Measurements from ENCODE around the gene ZBTB34. TPM values are rescaled to one million over a fixed set of nuclear protein-coding genes. Genes with fewer than 3 reads are reported as not detected.

Gene ZBTB34
- total and polyA plus RNA-seq, 9 of the 15 experiments (the other 6 are each of a cell fraction or from before 2014, with no cell fraction given), result 2.7 to 15.6 (median 9.8) TPM

- FAIRE-seq (peak; percentile 84), ATAC-seq (peak; percentile 52), DNase-seq (ENCODE audit: extremely low read depth in 1 of 4, low spot score in 3 of 4) (peak in 1 of 4 experiments; percentile 64)
- Histone ChIP-seq H3K27ac (ENCODE audit: extremely low read depth, low read depth, low read length) (peak overlapping the region; percentile 72), H3K79me2 (ENCODE audit: control insufficient read depth, insufficient read depth, low read length) (peaks cover 43% of the 10 kb centered on the region), H3K27me3 (ENCODE audit: control insufficient read depth in 2 of 2, insufficient read depth in 2 of 2, low read length in 2 of 2) (no peaks in the 10 kb centered on the region; a peak in 1 of 5 replicates), H3K9ac (ENCODE audit: insufficient read depth in 1 of 2, low read depth in 2 of 2, low read length in 2 of 2) (peak overlapping the region; percentile 53 to 73; a peak in 3 of 4 replicates), H3K4me1 (replicated peaks in 1 of 2; ENCODE audit: control insufficient read depth in 2 of 2, insufficient read depth in 2 of 2, low read length in 2 of 2) (peaks cover 14 to 26% of the 10 kb centered on the region in 2 experiments), H3K9me1 (ENCODE audit: control insufficient read depth, insufficient read depth, low read length) (no peaks in the 10 kb centered on the region), H3K9me3 (replicated peaks; ENCODE audit: control insufficient read depth, insufficient read depth, low read depth, low read length) (no peaks in the 10 kb centered on the region), H3K36me3 (ENCODE audit: control insufficient read depth, insufficient read depth, low read length) (peaks cover 31% of the 10 kb centered on the region), H2AFZ (ENCODE audit: low read depth, low read length) (no peak overlapping the region), H3K4me2 (ENCODE audit: insufficient read depth, low read length) (peak overlapping the region; percentile 89), H4K20me1 (replicated peaks; ENCODE audit: control insufficient read depth, insufficient read depth, low read length) (peaks cover 13% of the 10 kb centered on the region), H3K4me3 (peak overlapping the region; percentile 75)
- WGBS (ENCODE audit: insufficient coverage, low coverage, missing lambda C conversion rate), result 0% methylated on average over 3 of the region's 3 CpGs
- in situ Hi-C loops (cut with MboI), result no loop called here
- BruUV-seq (replicated peaks), result no TSS peak
- intact Hi-C loops (cut with micrococcal nuclease), result no loop called here
- ChIA-PET CTCF (ENCODE audit: low intra/inter-chr PET ratio) (no interaction called here), POLR2A (interaction anchor here (0.7 to 3.1 kb wide), 2 partner anchors 11 to 62 kb away, joined by 3 to 20 read pairs; no protein-coding TSS in a partner anchor)
- TF ChIP-seq CTBP1 (IDR thresholded peaks at IDR 0.05; ENCODE audit: borderline replicate concordance) (0 out of 2 replicates have a peak, but pooled peaks have one; percentile 18), SMARCA5 (IDR thresholded peaks at IDR 0.05) (peak; percentile 58; the same call in 1 of the 2 replicates), NFRKB (IDR thresholded peaks at IDR 0.05; ENCODE audit: low read depth) (0 out of 2 replicates have a peak, but pooled peaks have one; percentile 12), VEZF1 (CRISPR knock-in tag; IDR thresholded peaks at IDR 0.05) (0 out of 2 replicates have a peak, but pooled peaks have one; percentile 8), TAL1 (IDR thresholded peaks at IDR 0.05) (0 out of 2 replicates have a peak, but pooled peaks have one; percentile 3), CEBPB (tag; IDR thresholded peaks at IDR 0.05) (peak; percentile 84), ZNF511 (CRISPR knock-in tag; IDR thresholded peaks at IDR 0.05) (no peak), HDGF (IDR thresholded peaks at IDR 0.05) (0 out of 2 replicates have a peak, but pooled peaks have one; percentile 47), FOXK1 (CRISPR knock-in tag; IDR thresholded peaks at IDR 0.05; ENCODE audit: borderline replicate concordance) (no peak), CREM (IDR thresholded peaks at IDR 0.05; ENCODE audit: low read depth) (no peak), ZNF449 (CRISPR knock-in tag; IDR thresholded peaks at IDR 0.05) (no peak), TEAD2 (tag; IDR thresholded peaks at IDR 0.05) (no peak), TAF9B (IDR thresholded peaks at IDR 0.05; ENCODE audit: partially characterized antibody) (peak; percentile 11), FOXJ3 (CRISPR knock-in tag; IDR thresholded peaks at IDR 0.05) (no peak), ZNF146 (CRISPR knock-in tag; IDR thresholded peaks at IDR 0.05; ENCODE audit: unreplicated experiment) (no peak), CEBPG (CRISPR knock-in tag; IDR thresholded peaks at IDR 0.05) (peak; percentile 69; the same call in 1 of the 2 replicates), CEBPG (tag; conservative IDR thresholded peaks at IDR 0.05 in 1 of 2, IDR thresholded peaks at IDR 0.05 in 1 of 2) (peak; percentile 50 to 59; a peak in 3 of 4 replicates), EHMT2 (IDR thresholded peaks at IDR 0.05) (no peak), EP400 (IDR thresholded peaks at IDR 0.05) (peak; percentile 18; the same call in 1 of the 2 replicates), L3MBTL2 (IDR thresholded peaks at IDR 0.05) (no peak), DPF2 (IDR thresholded peaks at IDR 0.05) (0 out of 2 replicates have a peak, but pooled peaks have one; percentile 12)
These were observed 1.3 kb downstream of the ZBTB34 start for GRCh38 chr9:126861707-126862103.

Data from K562 (cell line).